K562 (cell line): Measurements from ENCODE around the gene MARK3. TPM values are rescaled to one million over a fixed set of nuclear protein-coding genes. Genes with fewer than 3 reads are reported as not detected.
A peak's percentile ranks its signal among the peaks of the same experiment; 100 is the strongest.

Experiments used
- ARID1B ChIP-seq: fragments of 450-650 bp; IDR thresholded peaks from 2 replicates; pipeline ENCODE4 v1.6.1; 2016; ENCODE audit warnings: antibody characterized with exemption, mild to moderate bottlenecking, inconsistent platforms
- ARNT ChIP-seq, 2 experiments: fragments of 450-650 bp; IDR thresholded peaks; 2 replicates each; pipeline ENCODE4 v1.6.1; 2016; ENCODE audit warnings: mild to moderate bottlenecking in 1 of 2
- BACH1 ChIP-seq: fragments of 200-800 bp; sonication (Bioruptor generic); IDR thresholded peaks from 2 replicates; pipeline ENCODE4 v1.6.1; 2016; ENCODE audit warnings: missing genetic modification characterization, missing compliant biosample characterization
- L3MBTL2 ChIP-seq: fragments of 450-650 bp; IDR thresholded peaks from 2 replicates; pipeline ENCODE4 v1.6.1; 2016; ENCODE audit warnings: mild to moderate bottlenecking, moderate library complexity
- NFRKB ChIP-seq: fragments of 450-650 bp; IDR thresholded peaks from 2 replicates; pipeline ENCODE4 v1.6.1; 2016; ENCODE audit warnings: low read depth
- RBFOX2 ChIP-seq: fragments of 200-400 bp; formaldehyde crosslinking; IDR thresholded peaks from 2 replicates; pipeline ENCODE4 v1.6.1; 2017; ENCODE audit warnings: low read depth, mild to moderate bottlenecking, low read length, moderate library complexity
- polyA plus RNA-seq, 8 experiments: library from polyadenylated mRNA; depleted of rRNA in 4 of 8; stranded (reverse) in 5 of 8; unstranded in 3 of 8; fragments of >200 nt; fragmentation: Nextera tagmentation in 2 of 8; fragmentation: Illumina TruSeq in 1 of 8; extraction: Ambion mirVana in 2 of 8; extraction: Trizol in 1 of 8; gene quantifications; 2 replicates each; pipeline versions ENCODE4 v1.2.1 to v1.2.3, GENCODE V29; 2011 to 2014; ENCODE audit warnings: inconsistent platforms in 1 of 8, missing spikeins in 1 of 8
- total RNA-seq, 7 experiments: library from RNA; depleted of rRNA in 6 of 7; stranded (reverse); fragments of >200 nt in 6 of 7; fragmentation: Illumina TruSeq in 2 of 7; extraction: Trizol in 2 of 7; gene quantifications; 2 replicates each; pipeline versions ENCODE4 v1.2.1 to v1.2.3, GENCODE V29; 2011 to 2021; ENCODE audit warnings: low replicate concordance in 1 of 7
- TF ChIP-seq, protein P1 (sequence below): fragments of 250-450 bp; sonication (Bioruptor Pico); IDR thresholded peaks from 2 replicates; pipeline ENCODE4 v1.8.0; 2022; ENCODE audit warnings: moderate library complexity, mild to moderate bottlenecking, inconsistent platforms
- TF ChIP-seq, protein P2 (sequence below): sonication (generic); formaldehyde crosslinking; IDR thresholded peaks from 2 replicates; pipeline ENCODE4 v1.8.1; 2023; ENCODE audit warnings: mild to moderate bottlenecking, missing genetic modification reagents, moderate library complexity
- TF ChIP-seq, protein P3 (sequence below): sonication (generic); formaldehyde crosslinking; IDR thresholded peaks from 2 replicates; pipeline ENCODE4 v1.8.0; 2022; ENCODE audit warnings: mild to moderate bottlenecking, missing genetic modification reagents
- TF ChIP-seq, protein P4 (sequence below): fragments of 250-450 bp; sonication (Bioruptor Pico); IDR thresholded peaks from 2 replicates; pipeline ENCODE4 v1.5.0; 2021
- TF ChIP-seq, protein P5 (sequence below): sonication (generic); formaldehyde crosslinking; IDR thresholded peaks from 2 replicates; pipeline ENCODE4 v1.8.0; 2023; ENCODE audit warnings: missing genetic modification reagents, mild to moderate bottlenecking, borderline replicate concordance

Gene MARK3
- total and polyA plus RNA-seq, 9 of the 15 experiments (the other 6 are each of a cell fraction or from before 2014, with no cell fraction given) = 10.1 to 68.7 (median 56.3) TPM

DNA sequence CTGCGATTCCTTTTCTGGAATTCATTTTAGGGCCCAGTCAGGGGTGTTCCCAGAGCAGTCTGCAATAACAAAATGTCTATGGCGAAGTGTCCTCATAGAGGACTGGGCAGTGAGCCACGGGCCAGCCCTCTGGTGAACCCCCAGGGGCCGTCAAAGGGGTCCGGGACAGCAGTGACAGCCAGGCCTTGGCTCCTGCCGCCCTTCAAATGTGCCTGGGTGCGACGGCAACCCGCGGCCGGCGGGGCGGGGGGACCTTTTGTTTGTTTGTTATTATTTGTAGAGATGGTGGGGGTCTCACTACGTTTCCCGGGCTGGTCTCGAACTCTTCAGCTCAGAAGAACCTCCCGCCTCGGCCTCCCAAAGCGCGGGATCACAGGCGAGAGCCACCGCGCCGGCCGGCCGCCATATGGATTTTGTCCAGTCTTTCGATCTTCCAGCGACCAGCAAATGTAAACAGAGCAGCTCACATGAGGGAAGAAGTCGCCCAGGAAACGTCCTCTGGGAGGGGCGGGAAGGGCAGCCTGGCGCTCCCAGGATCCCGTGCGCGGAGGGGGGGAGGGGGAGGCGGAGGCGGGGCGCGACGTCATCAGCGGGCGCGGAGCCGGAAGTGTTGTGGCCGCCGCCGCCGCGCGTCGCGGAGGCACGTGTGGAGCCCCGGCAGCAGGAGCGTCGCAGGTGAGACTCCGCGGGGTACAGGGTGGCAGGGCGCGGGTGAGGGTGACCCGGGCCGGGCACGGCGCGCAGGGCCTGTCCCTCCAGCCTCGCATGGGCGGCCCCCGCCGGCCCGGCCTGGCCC lies 143.6 kb downstream of the MARK3 start, which contains the start of gene TRMT61A (continued):
- TF ChIP-seq, protein P1, sequence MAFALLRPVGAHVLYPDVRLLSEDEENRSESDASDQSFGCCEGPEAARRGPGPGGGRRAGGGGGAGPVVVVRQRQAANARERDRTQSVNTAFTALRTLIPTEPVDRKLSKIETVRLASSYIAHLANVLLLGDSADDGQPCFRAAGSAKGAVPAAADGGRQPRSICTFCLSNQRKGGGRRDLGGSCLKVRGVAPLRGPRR (CRISPR knock-in tag) = no peak
- TF ChIP-seq, protein P2, sequence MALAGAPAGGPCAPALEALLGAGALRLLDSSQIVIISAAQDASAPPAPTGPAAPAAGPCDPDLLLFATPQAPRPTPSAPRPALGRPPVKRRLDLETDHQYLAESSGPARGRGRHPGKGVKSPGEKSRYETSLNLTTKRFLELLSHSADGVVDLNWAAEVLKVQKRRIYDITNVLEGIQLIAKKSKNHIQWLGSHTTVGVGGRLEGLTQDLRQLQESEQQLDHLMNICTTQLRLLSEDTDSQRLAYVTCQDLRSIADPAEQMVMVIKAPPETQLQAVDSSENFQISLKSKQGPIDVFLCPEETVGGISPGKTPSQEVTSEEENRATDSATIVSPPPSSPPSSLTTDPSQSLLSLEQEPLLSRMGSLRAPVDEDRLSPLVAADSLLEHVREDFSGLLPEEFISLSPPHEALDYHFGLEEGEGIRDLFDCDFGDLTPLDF (CRISPR knock-in tag) = no peak
- TF ChIP-seq NFRKB = 0 out of 2 replicates have a peak, but pooled peaks have one; percentile 39
- TF ChIP-seq L3MBTL2 = peak; percentile 68
- TF ChIP-seq, protein P3, sequence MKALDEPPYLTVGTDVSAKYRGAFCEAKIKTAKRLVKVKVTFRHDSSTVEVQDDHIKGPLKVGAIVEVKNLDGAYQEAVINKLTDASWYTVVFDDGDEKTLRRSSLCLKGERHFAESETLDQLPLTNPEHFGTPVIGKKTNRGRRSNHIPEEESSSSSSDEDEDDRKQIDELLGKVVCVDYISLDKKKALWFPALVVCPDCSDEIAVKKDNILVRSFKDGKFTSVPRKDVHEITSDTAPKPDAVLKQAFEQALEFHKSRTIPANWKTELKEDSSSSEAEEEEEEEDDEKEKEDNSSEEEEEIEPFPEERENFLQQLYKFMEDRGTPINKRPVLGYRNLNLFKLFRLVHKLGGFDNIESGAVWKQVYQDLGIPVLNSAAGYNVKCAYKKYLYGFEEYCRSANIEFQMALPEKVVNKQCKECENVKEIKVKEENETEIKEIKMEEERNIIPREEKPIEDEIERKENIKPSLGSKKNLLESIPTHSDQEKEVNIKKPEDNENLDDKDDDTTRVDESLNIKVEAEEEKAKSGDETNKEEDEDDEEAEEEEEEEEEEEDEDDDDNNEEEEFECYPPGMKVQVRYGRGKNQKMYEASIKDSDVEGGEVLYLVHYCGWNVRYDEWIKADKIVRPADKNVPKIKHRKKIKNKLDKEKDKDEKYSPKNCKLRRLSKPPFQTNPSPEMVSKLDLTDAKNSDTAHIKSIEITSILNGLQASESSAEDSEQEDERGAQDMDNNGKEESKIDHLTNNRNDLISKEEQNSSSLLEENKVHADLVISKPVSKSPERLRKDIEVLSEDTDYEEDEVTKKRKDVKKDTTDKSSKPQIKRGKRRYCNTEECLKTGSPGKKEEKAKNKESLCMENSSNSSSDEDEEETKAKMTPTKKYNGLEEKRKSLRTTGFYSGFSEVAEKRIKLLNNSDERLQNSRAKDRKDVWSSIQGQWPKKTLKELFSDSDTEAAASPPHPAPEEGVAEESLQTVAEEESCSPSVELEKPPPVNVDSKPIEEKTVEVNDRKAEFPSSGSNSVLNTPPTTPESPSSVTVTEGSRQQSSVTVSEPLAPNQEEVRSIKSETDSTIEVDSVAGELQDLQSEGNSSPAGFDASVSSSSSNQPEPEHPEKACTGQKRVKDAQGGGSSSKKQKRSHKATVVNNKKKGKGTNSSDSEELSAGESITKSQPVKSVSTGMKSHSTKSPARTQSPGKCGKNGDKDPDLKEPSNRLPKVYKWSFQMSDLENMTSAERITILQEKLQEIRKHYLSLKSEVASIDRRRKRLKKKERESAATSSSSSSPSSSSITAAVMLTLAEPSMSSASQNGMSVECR (CRISPR knock-in tag) = peak; percentile 96
- TF ChIP-seq, protein P4, sequence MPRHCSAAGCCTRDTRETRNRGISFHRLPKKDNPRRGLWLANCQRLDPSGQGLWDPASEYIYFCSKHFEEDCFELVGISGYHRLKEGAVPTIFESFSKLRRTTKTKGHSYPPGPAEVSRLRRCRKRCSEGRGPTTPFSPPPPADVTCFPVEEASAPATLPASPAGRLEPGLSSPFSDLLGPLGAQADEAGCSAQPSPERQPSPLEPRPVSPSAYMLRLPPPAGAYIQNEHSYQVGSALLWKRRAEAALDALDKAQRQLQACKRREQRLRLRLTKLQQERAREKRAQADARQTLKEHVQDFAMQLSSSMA (CRISPR knock-in tag) = no peak
- no peak for TF ChIP-seq ARNT (IDR thresholded peaks at IDR 0.05)
- peak; percentile 77 for TF ChIP-seq RBFOX2
- TF ChIP-seq ARID1B = no peak
- no peak for TF ChIP-seq BACH1 (tag)
- TF ChIP-seq, protein P5, sequence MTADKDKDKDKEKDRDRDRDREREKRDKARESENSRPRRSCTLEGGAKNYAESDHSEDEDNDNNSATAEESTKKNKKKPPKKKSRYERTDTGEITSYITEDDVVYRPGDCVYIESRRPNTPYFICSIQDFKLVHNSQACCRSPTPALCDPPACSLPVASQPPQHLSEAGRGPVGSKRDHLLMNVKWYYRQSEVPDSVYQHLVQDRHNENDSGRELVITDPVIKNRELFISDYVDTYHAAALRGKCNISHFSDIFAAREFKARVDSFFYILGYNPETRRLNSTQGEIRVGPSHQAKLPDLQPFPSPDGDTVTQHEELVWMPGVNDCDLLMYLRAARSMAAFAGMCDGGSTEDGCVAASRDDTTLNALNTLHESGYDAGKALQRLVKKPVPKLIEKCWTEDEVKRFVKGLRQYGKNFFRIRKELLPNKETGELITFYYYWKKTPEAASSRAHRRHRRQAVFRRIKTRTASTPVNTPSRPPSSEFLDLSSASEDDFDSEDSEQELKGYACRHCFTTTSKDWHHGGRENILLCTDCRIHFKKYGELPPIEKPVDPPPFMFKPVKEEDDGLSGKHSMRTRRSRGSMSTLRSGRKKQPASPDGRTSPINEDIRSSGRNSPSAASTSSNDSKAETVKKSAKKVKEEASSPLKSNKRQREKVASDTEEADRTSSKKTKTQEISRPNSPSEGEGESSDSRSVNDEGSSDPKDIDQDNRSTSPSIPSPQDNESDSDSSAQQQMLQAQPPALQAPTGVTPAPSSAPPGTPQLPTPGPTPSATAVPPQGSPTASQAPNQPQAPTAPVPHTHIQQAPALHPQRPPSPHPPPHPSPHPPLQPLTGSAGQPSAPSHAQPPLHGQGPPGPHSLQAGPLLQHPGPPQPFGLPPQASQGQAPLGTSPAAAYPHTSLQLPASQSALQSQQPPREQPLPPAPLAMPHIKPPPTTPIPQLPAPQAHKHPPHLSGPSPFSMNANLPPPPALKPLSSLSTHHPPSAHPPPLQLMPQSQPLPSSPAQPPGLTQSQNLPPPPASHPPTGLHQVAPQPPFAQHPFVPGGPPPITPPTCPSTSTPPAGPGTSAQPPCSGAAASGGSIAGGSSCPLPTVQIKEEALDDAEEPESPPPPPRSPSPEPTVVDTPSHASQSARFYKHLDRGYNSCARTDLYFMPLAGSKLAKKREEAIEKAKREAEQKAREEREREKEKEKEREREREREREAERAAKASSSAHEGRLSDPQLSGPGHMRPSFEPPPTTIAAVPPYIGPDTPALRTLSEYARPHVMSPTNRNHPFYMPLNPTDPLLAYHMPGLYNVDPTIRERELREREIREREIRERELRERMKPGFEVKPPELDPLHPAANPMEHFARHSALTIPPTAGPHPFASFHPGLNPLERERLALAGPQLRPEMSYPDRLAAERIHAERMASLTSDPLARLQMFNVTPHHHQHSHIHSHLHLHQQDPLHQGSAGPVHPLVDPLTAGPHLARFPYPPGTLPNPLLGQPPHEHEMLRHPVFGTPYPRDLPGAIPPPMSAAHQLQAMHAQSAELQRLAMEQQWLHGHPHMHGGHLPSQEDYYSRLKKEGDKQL = no peak
